ENCODE results near the gene PLCZ1.

PLCZ1 gene

DNA sequence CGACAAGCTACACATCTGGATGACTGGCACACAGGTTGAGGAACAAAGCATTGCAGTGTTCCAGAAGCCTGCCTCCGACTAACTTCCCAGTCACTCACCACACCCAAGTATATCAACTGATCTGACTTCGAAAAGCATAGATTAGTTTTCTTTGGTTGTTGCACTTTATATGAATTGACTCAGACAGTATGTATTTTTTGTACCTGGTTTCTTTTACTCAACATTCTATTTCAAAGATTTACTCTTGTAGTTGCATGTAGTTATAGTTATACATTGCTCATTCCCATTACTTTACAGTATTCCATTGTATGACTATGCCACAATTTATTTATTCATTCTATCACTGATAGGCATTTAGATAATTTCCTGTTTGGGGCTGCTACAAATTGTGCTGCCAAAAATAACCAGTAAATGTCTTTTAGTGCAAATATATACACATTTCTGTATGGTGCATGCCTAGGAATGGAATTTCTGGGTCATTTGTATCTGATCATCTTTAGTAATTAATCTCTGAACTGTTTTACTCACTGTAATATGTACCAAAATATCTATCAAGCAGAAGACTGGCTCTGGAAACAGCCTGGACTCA lies 17.8 kb downstream of the PLCZ1 start:
- TF ChIP-seq, protein P1, sequence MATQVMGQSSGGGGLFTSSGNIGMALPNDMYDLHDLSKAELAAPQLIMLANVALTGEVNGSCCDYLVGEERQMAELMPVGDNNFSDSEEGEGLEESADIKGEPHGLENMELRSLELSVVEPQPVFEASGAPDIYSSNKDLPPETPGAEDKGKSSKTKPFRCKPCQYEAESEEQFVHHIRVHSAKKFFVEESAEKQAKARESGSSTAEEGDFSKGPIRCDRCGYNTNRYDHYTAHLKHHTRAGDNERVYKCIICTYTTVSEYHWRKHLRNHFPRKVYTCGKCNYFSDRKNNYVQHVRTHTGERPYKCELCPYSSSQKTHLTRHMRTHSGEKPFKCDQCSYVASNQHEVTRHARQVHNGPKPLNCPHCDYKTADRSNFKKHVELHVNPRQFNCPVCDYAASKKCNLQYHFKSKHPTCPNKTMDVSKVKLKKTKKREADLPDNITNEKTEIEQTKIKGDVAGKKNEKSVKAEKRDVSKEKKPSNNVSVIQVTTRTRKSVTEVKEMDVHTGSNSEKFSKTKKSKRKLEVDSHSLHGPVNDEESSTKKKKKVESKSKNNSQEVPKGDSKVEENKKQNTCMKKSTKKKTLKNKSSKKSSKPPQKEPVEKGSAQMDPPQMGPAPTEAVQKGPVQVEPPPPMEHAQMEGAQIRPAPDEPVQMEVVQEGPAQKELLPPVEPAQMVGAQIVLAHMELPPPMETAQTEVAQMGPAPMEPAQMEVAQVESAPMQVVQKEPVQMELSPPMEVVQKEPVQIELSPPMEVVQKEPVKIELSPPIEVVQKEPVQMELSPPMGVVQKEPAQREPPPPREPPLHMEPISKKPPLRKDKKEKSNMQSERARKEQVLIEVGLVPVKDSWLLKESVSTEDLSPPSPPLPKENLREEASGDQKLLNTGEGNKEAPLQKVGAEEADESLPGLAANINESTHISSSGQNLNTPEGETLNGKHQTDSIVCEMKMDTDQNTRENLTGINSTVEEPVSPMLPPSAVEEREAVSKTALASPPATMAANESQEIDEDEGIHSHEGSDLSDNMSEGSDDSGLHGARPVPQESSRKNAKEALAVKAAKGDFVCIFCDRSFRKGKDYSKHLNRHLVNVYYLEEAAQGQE (IDR thresholded peaks at IDR 0.05; ENCODE audit: insufficient read depth in 1 of 2, low read depth in 2 of 2, low read length in 2 of 2): no peak
- TF ChIP-seq POLR2AphosphoS5 (IDR thresholded peaks at IDR 0.05; ENCODE audit: low read depth, low read length) (no peak), FOXP2 (optimal IDR thresholded peaks at IDR 0.05; ENCODE audit: borderline replicate concordance, extremely low read depth, extremely low read length, insufficient read depth) (no peak), TAF1 (IDR thresholded peaks at IDR 0.05; ENCODE audit: borderline replicate concordance, insufficient read depth, low read length) (no peak), SIN3A (IDR thresholded peaks at IDR 0.05; ENCODE audit: borderline replicate concordance, insufficient read depth, low read length) (no peak)

GRCh38 chr12:18718462-18718861 lies 19.4 kb downstream of the PLCZ1 start:
- no peak for TF ChIP-seq FOXP2 (optimal IDR thresholded peaks at IDR 0.05; ENCODE audit: borderline replicate concordance, extremely low read depth, extremely low read length, insufficient read depth)
- no peak for TF ChIP-seq POLR2AphosphoS5 (IDR thresholded peaks at IDR 0.05; ENCODE audit: low read depth, low read length)
- TF ChIP-seq, protein P1 (IDR thresholded peaks at IDR 0.05; ENCODE audit: insufficient read depth in 1 of 2, low read depth in 2 of 2, low read length in 2 of 2): no peak
- no peak for TF ChIP-seq SIN3A (IDR thresholded peaks at IDR 0.05; ENCODE audit: borderline replicate concordance, insufficient read depth, low read length)
- no peak for TF ChIP-seq TAF1 (IDR thresholded peaks at IDR 0.05; ENCODE audit: borderline replicate concordance, insufficient read depth, low read length)

- TF ChIP-seq, protein P1 (IDR thresholded peaks at IDR 0.05; ENCODE audit: insufficient read depth in 1 of 2, low read depth in 2 of 2, low read length in 2 of 2): no peak
- TF ChIP-seq POLR2AphosphoS5 (IDR thresholded peaks at IDR 0.05; ENCODE audit: low read depth, low read length) (no peak), TAF1 (IDR thresholded peaks at IDR 0.05; ENCODE audit: borderline replicate concordance, insufficient read depth, low read length) (no peak), FOXP2 (optimal IDR thresholded peaks at IDR 0.05; ENCODE audit: borderline replicate concordance, extremely low read depth, extremely low read length, insufficient read depth) (no peak), SIN3A (IDR thresholded peaks at IDR 0.05; ENCODE audit: borderline replicate concordance, insufficient read depth, low read length) (no peak)
Observed at GRCh38 chr12:18716236-18716635, 21.6 kb downstream of the PLCZ1 start.

DNA sequence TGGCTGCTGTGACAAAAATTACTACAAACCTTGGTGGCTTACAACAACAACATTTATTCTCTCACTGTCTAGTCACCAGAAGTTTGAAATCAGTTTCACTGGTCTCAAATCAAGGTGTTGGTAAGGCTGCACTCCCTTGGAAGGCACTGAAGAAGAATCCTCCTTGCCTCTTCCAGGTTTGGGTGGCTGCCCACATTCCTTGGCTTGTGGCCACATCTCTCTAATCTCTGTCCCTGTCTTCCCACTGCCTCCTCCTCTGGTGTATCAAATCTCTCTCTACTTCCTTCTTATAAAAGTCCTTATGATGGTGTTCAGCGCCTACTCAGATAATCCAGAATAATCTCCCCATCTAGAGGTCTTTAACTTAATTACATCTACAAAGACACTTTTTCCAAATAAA lies 31.0 kb downstream of the PLCZ1 start:
- TF ChIP-seq SIN3A (IDR thresholded peaks at IDR 0.05; ENCODE audit: borderline replicate concordance, insufficient read depth, low read length): no peak

- TF ChIP-seq POLR2AphosphoS5 (IDR thresholded peaks at IDR 0.05; ENCODE audit: low read depth, low read length): no peak
- TF ChIP-seq, protein P1 (IDR thresholded peaks at IDR 0.05; ENCODE audit: insufficient read depth in 1 of 2, low read depth in 2 of 2, low read length in 2 of 2): no peak
- no peak for TF ChIP-seq TAF1 (IDR thresholded peaks at IDR 0.05; ENCODE audit: borderline replicate concordance, insufficient read depth, low read length)
- TF ChIP-seq FOXP2 (optimal IDR thresholded peaks at IDR 0.05; ENCODE audit: borderline replicate concordance, extremely low read depth, extremely low read length, insufficient read depth): no peak
- no peak for TF ChIP-seq SIN3A (IDR thresholded peaks at IDR 0.05; ENCODE audit: borderline replicate concordance, insufficient read depth, low read length)
Observed at GRCh38 chr12:18703911-18704310, 33.9 kb downstream of the PLCZ1 start.
